MM.1S (cell line): ENCODE data around the gene ANKH.

ENCODE experiments used
- DNase-seq: peaks from one replicate; pipeline ENCODE4 v3.0.0-alpha.2; 2015
- H2AFZ ChIP-seq: fragments of 300-600 bp; sonication (generic); 2 replicates; pipeline ENCODE4 v1.6.0; 2016; ENCODE audit warnings: antibody characterized with exemption, low read length
- H3F3A ChIP-seq: fragments of 300-600 bp; sonication (generic); 2 replicates; pipeline ENCODE4 v1.6.1; 2016; ENCODE audit warnings: mild to moderate bottlenecking, antibody characterized with exemption, low read length, moderate library complexity, mixed read lengths; ENCODE audit not compliant: insufficient read depth
- H3K27ac ChIP-seq: fragments of 300-600 bp; sonication (generic); 2 replicates; pipeline ENCODE4 v1.5.1; 2016; ENCODE audit warnings: mild to moderate bottlenecking, low read length
- H3K27me3 ChIP-seq: fragments of 300-600 bp; sonication (generic); replicated peaks from 2 replicates; pipeline ENCODE4 v1.6.0; 2016; ENCODE audit warnings: low read length; ENCODE audit not compliant: insufficient read depth
- H3K36me3 ChIP-seq: fragments of 300-600 bp; sonication (generic); replicated peaks from 2 replicates; pipeline ENCODE4 v1.6.1; 2016; ENCODE audit warnings: mild to moderate bottlenecking, low read length, mixed read lengths; ENCODE audit not compliant: insufficient read depth
- H3K4me1 ChIP-seq: fragments of 300-600 bp; sonication (generic); 2 replicates; pipeline ENCODE4 v1.6.1; 2016; ENCODE audit warnings: low read length, mixed read lengths
- H3K4me2 ChIP-seq: fragments of 300-600 bp; sonication (generic); 2 replicates; pipeline ENCODE4 v1.6.0; 2016; ENCODE audit warnings: low read depth, low read length
- H3K4me3 ChIP-seq: fragments of 300-600 bp; sonication (generic); 2 replicates; pipeline ENCODE4 v1.5.1; 2016; ENCODE audit warnings: low read length, mixed read lengths
- H3K79me2 ChIP-seq: fragments of 300-600 bp; sonication (generic); 2 replicates; pipeline ENCODE4 v1.6.1; 2016; ENCODE audit warnings: mixed run types, low read length, mixed read lengths
- H3K9ac ChIP-seq: fragments of 300-600 bp; sonication (generic); 2 replicates; pipeline ENCODE4 v1.6.1; 2016; ENCODE audit warnings: low read length, mixed read lengths
- H3K9me2 ChIP-seq: fragments of 300-600 bp; sonication (generic); replicated peaks from 2 replicates; pipeline ENCODE4 v1.6.1; 2016; ENCODE audit warnings: mild to moderate bottlenecking, low read length, mixed read lengths; ENCODE audit not compliant: insufficient read depth
- H3K9me3 ChIP-seq: fragments of 300-600 bp; sonication (generic); replicated peaks from 2 replicates; pipeline ENCODE4 v1.6.1; 2016; ENCODE audit warnings: mild to moderate bottlenecking, low read length, mixed read lengths; ENCODE audit not compliant: insufficient read depth
- H4K20me1 ChIP-seq: fragments of 300-600 bp; sonication (generic); 2 replicates; pipeline ENCODE4 v1.6.1; 2016; ENCODE audit warnings: mild to moderate bottlenecking, low read length, moderate library complexity, mixed read lengths; ENCODE audit not compliant: insufficient read depth
- EZH2 ChIP-seq: fragments of 300-600 bp; sonication (generic); optimal IDR thresholded peaks from 2 replicates; pipeline ENCODE3; 2017; ENCODE audit warnings: low read depth, mild to moderate bottlenecking, antibody characterized with exemption, low read length, mixed read lengths
- EZH2phosphoT487 ChIP-seq: fragments of 300-600 bp; sonication (generic); IDR thresholded peaks from 2 replicates; pipeline ENCODE4 v1.6.1; 2018; ENCODE audit warnings: antibody characterized with exemption, low read length
- TF ChIP-seq, protein P1 (sequence below): fragments of 300-600 bp; sonication (generic); IDR thresholded peaks from 2 replicates; pipeline ENCODE4 v1.5.1; 2016; ENCODE audit warnings: antibody characterized with exemption, low read length, mixed read lengths

Gene ANKH

DNA sequence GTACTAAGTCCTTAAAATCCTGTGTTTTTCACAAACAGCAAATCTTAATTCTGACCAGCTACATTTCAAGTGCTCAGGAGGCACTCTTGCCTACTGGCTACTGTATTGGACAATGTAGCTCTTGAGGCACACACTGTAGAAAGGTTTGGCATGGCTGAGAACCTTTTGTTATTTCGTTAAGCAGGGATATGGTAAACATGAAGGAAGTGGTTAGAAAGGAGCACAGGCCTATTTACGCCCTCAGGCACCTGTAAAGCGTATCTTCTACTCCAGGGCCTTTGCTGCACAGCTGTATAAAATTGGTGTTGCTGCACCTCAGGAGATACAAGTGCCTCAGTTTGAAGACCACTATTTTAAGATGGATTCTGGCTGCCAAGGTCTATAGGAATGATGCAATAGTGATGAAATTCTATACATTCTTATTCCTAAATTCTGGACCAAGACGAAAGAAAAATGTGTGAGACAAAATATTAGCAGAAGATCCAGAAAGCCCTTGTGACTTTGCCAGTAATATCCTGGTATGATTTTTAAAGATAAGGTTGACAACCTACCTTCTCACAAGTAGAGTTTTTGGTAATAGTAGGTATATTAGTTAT is 216.3 kb downstream of the ANKH start:
- Histone ChIP-seq H3K9ac (no peak overlapping the region), H3K4me1 (no peaks in the 10 kb centered on the region), H3K27me3 (no peaks in the 10 kb centered on the region), H2AFZ (no peak overlapping the region), H3K9me3 (no peaks in the 10 kb centered on the region), H3K27ac (no peak overlapping the region), H3K79me2 (no peaks in the 10 kb centered on the region), H4K20me1 (no peaks in the 10 kb centered on the region), H3K36me3 (no peaks in the 10 kb centered on the region), H3K4me3 (no peak overlapping the region), H3F3A (no peaks in the 10 kb centered on the region), H3K9me2 (no peaks in the 10 kb centered on the region), H3K4me2 (no peak overlapping the region)
- no peak for DNase-seq
- TF ChIP-seq, protein P1, sequence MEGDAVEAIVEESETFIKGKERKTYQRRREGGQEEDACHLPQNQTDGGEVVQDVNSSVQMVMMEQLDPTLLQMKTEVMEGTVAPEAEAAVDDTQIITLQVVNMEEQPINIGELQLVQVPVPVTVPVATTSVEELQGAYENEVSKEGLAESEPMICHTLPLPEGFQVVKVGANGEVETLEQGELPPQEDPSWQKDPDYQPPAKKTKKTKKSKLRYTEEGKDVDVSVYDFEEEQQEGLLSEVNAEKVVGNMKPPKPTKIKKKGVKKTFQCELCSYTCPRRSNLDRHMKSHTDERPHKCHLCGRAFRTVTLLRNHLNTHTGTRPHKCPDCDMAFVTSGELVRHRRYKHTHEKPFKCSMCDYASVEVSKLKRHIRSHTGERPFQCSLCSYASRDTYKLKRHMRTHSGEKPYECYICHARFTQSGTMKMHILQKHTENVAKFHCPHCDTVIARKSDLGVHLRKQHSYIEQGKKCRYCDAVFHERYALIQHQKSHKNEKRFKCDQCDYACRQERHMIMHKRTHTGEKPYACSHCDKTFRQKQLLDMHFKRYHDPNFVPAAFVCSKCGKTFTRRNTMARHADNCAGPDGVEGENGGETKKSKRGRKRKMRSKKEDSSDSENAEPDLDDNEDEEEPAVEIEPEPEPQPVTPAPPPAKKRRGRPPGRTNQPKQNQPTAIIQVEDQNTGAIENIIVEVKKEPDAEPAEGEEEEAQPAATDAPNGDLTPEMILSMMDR, result no peak
- no peak for TF ChIP-seq EZH2
- TF ChIP-seq EZH2phosphoT487, result no peak
